GM12892 (cell line): ENCODE measurements around the gene RBM20.

Experiments
- POLR2A ChIP-seq: IDR thresholded peaks from 2 replicates; pipeline ENCODE4 v1.6.1; 2011; ENCODE audit warnings: low read depth, low read length, control low read depth
- POLR2AphosphoS5 ChIP-seq: IDR thresholded peaks from 2 replicates; pipeline ENCODE4 v1.6.1; 2011; ENCODE audit warnings: low read depth, low read length, control low read depth
- TAF1 ChIP-seq: IDR thresholded peaks from 2 replicates; pipeline ENCODE4 v1.6.1; 2011; ENCODE audit warnings: low read depth, mild to moderate bottlenecking, control low read depth, low read length, borderline replicate concordance

DNA sequence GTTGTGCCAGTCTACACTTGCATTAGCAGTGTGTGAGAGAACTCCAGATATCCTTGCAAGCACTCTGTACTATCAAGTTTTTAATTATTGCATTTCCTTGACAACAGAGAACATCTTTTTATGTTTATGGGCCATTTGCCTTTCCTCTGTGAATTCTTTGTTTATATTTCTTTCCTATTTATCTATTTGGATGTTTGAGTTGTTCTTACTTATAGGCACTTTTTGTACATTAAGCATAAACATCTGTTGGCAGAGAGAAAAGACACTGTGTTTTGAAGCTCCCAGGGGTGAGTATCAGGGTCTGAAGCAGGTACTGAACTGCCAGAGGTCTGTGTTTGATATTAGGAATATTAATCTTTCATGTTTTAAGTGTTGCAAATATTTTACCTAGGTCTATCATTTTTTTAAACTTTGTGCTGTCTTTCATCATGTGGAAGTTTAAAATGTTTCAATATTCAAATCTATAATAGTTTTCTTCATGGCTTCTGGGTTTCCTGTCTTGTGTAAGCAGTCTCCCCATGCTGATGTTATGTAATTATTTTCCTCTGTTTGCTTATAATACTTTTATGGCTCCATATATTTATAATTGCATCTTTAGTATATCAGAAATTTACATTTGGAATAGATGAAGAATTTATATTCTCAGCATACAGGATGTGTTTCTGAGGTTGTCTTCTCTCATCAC lies 209.9 kb downstream of the RBM20 start:
- TF ChIP-seq POLR2A (no peak), TAF1 (no peak), POLR2AphosphoS5 (no peak)
